Peyer's patch (tissue), 4 donors: ENCODE results near the gene HPSE2.

Source experiments
- POLR2A ChIP-seq, 2 donors: fragments of 450-650 bp; IDR thresholded peaks; one replicate each; pipeline ENCODE4 v1.5.1; 2017; ENCODE audit warnings: antibody characterized with exemption in 2 of 2, mild to moderate bottlenecking in 2 of 2, moderate library complexity in 2 of 2
- TF ChIP-seq, protein P1 (sequence below), 6 experiments: fragments of 450-650 bp in 4 of 6; fragments of 200-600 bp in 2 of 6; sonication (generic) in 1 of 6; IDR thresholded peaks; one replicate each; pipeline ENCODE4 v1.5.1; 2017 to 2019; ENCODE audit warnings: antibody characterized with exemption in 6 of 6, mild to moderate bottlenecking in 3 of 6, moderate library complexity in 1 of 6

DNA sequence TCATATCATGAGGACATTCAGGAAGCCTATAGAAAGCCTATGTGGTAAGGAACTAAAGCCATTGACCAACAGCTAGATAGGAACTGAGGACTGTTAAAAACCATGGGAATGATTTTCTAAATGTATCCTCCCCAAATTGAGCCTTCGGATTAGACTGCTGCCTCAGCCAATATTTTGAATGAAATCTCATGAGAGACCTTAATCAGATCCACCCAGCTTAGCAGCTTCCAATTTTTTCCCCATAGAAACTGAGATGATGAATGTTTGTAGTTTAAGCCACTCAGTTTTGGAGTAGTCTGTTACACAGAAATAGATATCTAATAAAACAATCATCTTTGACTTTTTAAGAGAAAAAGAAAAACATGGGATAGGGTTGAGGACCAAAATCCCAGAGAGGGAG lies 292.0 kb downstream of the HPSE2 start:
- TF ChIP-seq, protein P1, sequence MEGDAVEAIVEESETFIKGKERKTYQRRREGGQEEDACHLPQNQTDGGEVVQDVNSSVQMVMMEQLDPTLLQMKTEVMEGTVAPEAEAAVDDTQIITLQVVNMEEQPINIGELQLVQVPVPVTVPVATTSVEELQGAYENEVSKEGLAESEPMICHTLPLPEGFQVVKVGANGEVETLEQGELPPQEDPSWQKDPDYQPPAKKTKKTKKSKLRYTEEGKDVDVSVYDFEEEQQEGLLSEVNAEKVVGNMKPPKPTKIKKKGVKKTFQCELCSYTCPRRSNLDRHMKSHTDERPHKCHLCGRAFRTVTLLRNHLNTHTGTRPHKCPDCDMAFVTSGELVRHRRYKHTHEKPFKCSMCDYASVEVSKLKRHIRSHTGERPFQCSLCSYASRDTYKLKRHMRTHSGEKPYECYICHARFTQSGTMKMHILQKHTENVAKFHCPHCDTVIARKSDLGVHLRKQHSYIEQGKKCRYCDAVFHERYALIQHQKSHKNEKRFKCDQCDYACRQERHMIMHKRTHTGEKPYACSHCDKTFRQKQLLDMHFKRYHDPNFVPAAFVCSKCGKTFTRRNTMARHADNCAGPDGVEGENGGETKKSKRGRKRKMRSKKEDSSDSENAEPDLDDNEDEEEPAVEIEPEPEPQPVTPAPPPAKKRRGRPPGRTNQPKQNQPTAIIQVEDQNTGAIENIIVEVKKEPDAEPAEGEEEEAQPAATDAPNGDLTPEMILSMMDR (IDR thresholded peaks at IDR 0.05): no peak
- no peak for TF ChIP-seq POLR2A (IDR thresholded peaks at IDR 0.05)
